GM23338 (cell line): ENCODE data around the gene SLC39A8. TPM values are rescaled to one million over a fixed set of nuclear protein-coding genes. Genes with fewer than 3 reads are reported as not detected.

Source experiments
- ATAC-seq: fragments of 200-7000 bp; cut with Tn5 transposase; 3 replicates; pipeline ENCODE4 v1.9.1; 2020
- DNase-seq: peaks from one replicate; pipeline ENCODE4 v3.0.0-alpha.2; 2015; ENCODE audit warnings: low spot score
- H2AFZ ChIP-seq: fragments of 200-600 bp; sonication (generic); 2 replicates; pipeline ENCODE4 v1.8.0; 2016; ENCODE audit warnings: antibody characterized with exemption, mild to moderate bottlenecking, moderate library complexity
- H3F3A ChIP-seq: fragments of 200-600 bp; sonication (generic); replicated peaks from 2 replicates; pipeline ENCODE4 v1.8.0; 2017; ENCODE audit warnings: antibody characterized with exemption, mixed run types, low read depth
- H3K27ac ChIP-seq: fragments of 200-600 bp; sonication (generic); 2 replicates; pipeline ENCODE4 v1.6.1; 2016; ENCODE audit warnings: low read depth
- H3K27me3 ChIP-seq: fragments of 200-600 bp; sonication (generic); 2 replicates; pipeline ENCODE4 v1.8.0; 2016; ENCODE audit warnings: mild to moderate bottlenecking, mixed run types, moderate library complexity; ENCODE audit not compliant: insufficient read depth
- H3K36me3 ChIP-seq: fragments of 200-600 bp; sonication (generic); 2 replicates; pipeline ENCODE4 v1.8.0; 2016; ENCODE audit warnings: mild to moderate bottlenecking; ENCODE audit not compliant: insufficient read depth
- H3K4me1 ChIP-seq: fragments of 200-600 bp; sonication (generic); 2 replicates; pipeline ENCODE4 v1.8.0; 2016; ENCODE audit warnings: mild to moderate bottlenecking, moderate library complexity; ENCODE audit not compliant: insufficient read depth
- H3K4me2 ChIP-seq: fragments of 200-600 bp; sonication (generic); 2 replicates; pipeline ENCODE4 v1.7.1; 2017; ENCODE audit warnings: mixed run types
- H3K4me3 ChIP-seq: fragments of 200-600 bp; sonication (generic); 2 replicates; pipeline ENCODE4 v1.6.1; 2016; ENCODE audit warnings: mixed run types
- H3K79me2 ChIP-seq: fragments of 200-600 bp; sonication (generic); replicated peaks from 2 replicates; pipeline ENCODE4 v1.8.0; 2017; ENCODE audit warnings: mild to moderate bottlenecking; ENCODE audit not compliant: insufficient read depth
- H3K9me2 ChIP-seq: fragments of 200-600 bp; sonication (generic); 2 replicates; pipeline ENCODE4 v1.8.0; 2017; ENCODE audit not compliant: insufficient read depth
- H4K20me1 ChIP-seq: fragments of 200-600 bp; sonication (generic); replicated peaks from 2 replicates; pipeline ENCODE4 v1.8.0; 2017; ENCODE audit warnings: mild to moderate bottlenecking; ENCODE audit not compliant: insufficient read depth
- H3K27ac Mint-ChIP-seq: 2 replicates; pipeline ENCODE4 v1.8.0; 2020; ENCODE audit warnings: inconsistent platforms, mild to moderate bottlenecking, moderate library complexity, mixed read lengths
- H3K27me3 Mint-ChIP-seq: 3 replicates; pipeline ENCODE4 v1.8.0; 2022; ENCODE audit warnings: low read depth, mild to moderate bottlenecking, moderate library complexity, mixed read lengths, inconsistent platforms; ENCODE audit not compliant: insufficient read depth, poor library complexity
- H3K36me3 Mint-ChIP-seq: 3 replicates; pipeline ENCODE4 v1.8.0; 2021; ENCODE audit warnings: low read depth, mild to moderate bottlenecking, inconsistent platforms, moderate library complexity, mixed read lengths
- H3K4me1 Mint-ChIP-seq: 3 replicates; pipeline ENCODE4 v1.8.0; 2020; ENCODE audit warnings: mild to moderate bottlenecking, inconsistent platforms, mixed read lengths
- H3K4me3 Mint-ChIP-seq: 3 replicates; pipeline ENCODE4 v1.8.0; 2021; ENCODE audit warnings: moderate library complexity, mild to moderate bottlenecking, inconsistent platforms, mixed read lengths
- H3K9me3 Mint-ChIP-seq: 3 replicates; pipeline ENCODE4 v1.8.0; 2020; ENCODE audit warnings: moderate library complexity, mild to moderate bottlenecking, inconsistent platforms, mixed read lengths
- CREB1 ChIP-seq: fragments of 250-450 bp; sonication (Bioruptor Pico); IDR thresholded peaks from 2 replicates; pipeline ENCODE4 v1.5.0; 2020; ENCODE audit warnings: low read depth, mild to moderate bottlenecking, moderate library complexity
- CTCF ChIP-seq, 2 experiments: fragments of 200-600 bp in 1 of 2; sonication (generic) in 1 of 2; conservative IDR thresholded peaks; 2 replicates each; pipeline versions ENCODE4 v1.5.1 to v1.6.1; 2016 to 2017; ENCODE audit warnings: antibody characterized with exemption in 2 of 2, low read depth in 2 of 2, mild to moderate bottlenecking in 2 of 2, moderate library complexity in 1 of 2
- EZH2 ChIP-seq: fragments of 200-600 bp; sonication (generic); IDR thresholded peaks from one replicate; pipeline ENCODE4 v1.8.0; 2017; ENCODE audit warnings: antibody characterized with exemption, mild to moderate bottlenecking, low read depth; ENCODE audit not compliant: unreplicated experiment
- EZH2phosphoT487 ChIP-seq: fragments of 200-600 bp; sonication (generic); IDR thresholded peaks from one replicate; pipeline ENCODE4 v1.8.1; 2018; ENCODE audit warnings: antibody characterized with exemption; ENCODE audit not compliant: unreplicated experiment
- JUNB ChIP-seq: IDR thresholded peaks from one replicate; pipeline ENCODE4 v1.6.1; 2016; ENCODE audit warnings: antibody characterized with exemption; ENCODE audit not compliant: unreplicated experiment
- NANOG ChIP-seq: IDR thresholded peaks from 2 replicates; pipeline ENCODE4 v1.6.1; 2016; ENCODE audit warnings: antibody characterized with exemption, borderline replicate concordance
- POLR2AphosphoS5 ChIP-seq: IDR thresholded peaks from 2 replicates; pipeline ENCODE4 v1.6.1; 2016; ENCODE audit warnings: antibody characterized with exemption, low read depth
- STAT1 ChIP-seq: IDR thresholded peaks from one replicate; pipeline ENCODE4 v1.6.1; 2016; ENCODE audit warnings: antibody characterized with exemption; ENCODE audit not compliant: unreplicated experiment
- ZNF114 ChIP-seq: fragments of 250-450 bp; sonication (Bioruptor Pico); IDR thresholded peaks from 2 replicates; pipeline ENCODE4 v1.5.0; 2020; ENCODE audit warnings: mild to moderate bottlenecking, moderate library complexity
- ZNF331 ChIP-seq: fragments of 250-450 bp; sonication (Bioruptor Pico); IDR thresholded peaks from 2 replicates; pipeline ENCODE4 v1.5.0; 2020; ENCODE audit warnings: low read depth, mild to moderate bottlenecking, moderate library complexity
- polyA plus RNA-seq: library from polyadenylated mRNA; unstranded; fragments of >200 nt; fragmentation: Nextera tagmentation; extraction: Ambion mirVana; gene quantifications from 2 replicates; pipeline ENCODE4 v1.2.1, GENCODE V29; 2016
- total RNA-seq: library from RNA; depleted of rRNA; stranded (reverse); fragments of >200 nt; shearing (Covaris generic); gene quantifications from 2 replicates; pipeline ENCODE4 v1.2.3, GENCODE V29; 2014
- TF ChIP-seq, protein P1 (sequence below): IDR thresholded peaks from 2 replicates; pipeline ENCODE4 v1.6.1; 2016; ENCODE audit warnings: antibody characterized with exemption
- TF ChIP-seq, protein P2 (sequence below): IDR thresholded peaks from one replicate; pipeline ENCODE4 v1.6.1; 2018; ENCODE audit warnings: antibody characterized with exemption; ENCODE audit not compliant: unreplicated experiment

The SLC39A8 gene
- total and polyA plus RNA-seq, 2 experiments from 2014 or later = 20.1 to 42.5 TPM

DNA sequence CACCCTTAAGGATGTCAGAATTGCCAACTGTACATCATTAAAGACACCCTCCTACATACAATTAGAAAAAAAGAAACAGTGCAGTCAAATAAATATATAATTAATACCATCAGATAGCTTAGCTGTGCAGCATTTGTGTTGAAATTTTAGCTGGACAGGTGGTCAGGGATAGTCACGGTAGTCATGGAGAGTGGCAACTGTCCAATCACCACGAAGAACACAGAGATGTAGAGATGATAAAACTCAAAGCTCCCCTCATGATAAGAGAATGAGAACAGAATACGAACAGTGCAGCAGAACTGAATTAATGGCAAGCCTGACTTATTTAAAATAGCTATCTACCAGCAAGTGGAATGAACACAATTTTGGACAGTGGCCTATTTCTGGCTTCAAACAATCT lies 27.2 kb downstream of the SLC39A8 start:
- Mint-ChIP-seq H3K27me3 (peaks cover 8% of the 10 kb centered on the region), H3K36me3 (peaks cover 5% of the 10 kb centered on the region; the same call in 1 of the 3 replicates), H3K27ac (no peak overlapping the region), H3K4me1 (peaks cover 45% of the 10 kb centered on the region), H3K9me3 (no peaks in the 10 kb centered on the region), H3K4me3 (no peak overlapping the region)
- Histone ChIP-seq H3K79me2 (no peaks in the 10 kb centered on the region), H3K9me2 (no peaks in the 10 kb centered on the region), H3F3A (0 out of 2 replicates have a peak, but pooled peaks cover 2% of the 10 kb centered on the region), H4K20me1 (no peaks in the 10 kb centered on the region), H2AFZ (no peak overlapping the region), H3K4me2 (no peak overlapping the region), H3K4me1 (peaks cover 40% of the 10 kb centered on the region), H3K27me3 (no peaks in the 10 kb centered on the region), H3K4me3 (no peak overlapping the region), H3K27ac (no peak overlapping the region), H3K36me3 (no peaks in the 10 kb centered on the region)
- no peak for TF ChIP-seq JUNB
- TF ChIP-seq ZNF114 (CRISPR knock-in tag) = no peak
- TF ChIP-seq STAT1 = no peak
- TF ChIP-seq POLR2AphosphoS5 = no peak
- TF ChIP-seq NANOG = no peak
- TF ChIP-seq EZH2phosphoT487 = no peak
- TF ChIP-seq EZH2 = no peak
- TF ChIP-seq ZNF331 = no peak
- no peak for TF ChIP-seq CTCF (conservative IDR thresholded peaks at IDR 0.05; ENCODE audit: low read depth in 2 of 2)
- TF ChIP-seq, protein P1, sequence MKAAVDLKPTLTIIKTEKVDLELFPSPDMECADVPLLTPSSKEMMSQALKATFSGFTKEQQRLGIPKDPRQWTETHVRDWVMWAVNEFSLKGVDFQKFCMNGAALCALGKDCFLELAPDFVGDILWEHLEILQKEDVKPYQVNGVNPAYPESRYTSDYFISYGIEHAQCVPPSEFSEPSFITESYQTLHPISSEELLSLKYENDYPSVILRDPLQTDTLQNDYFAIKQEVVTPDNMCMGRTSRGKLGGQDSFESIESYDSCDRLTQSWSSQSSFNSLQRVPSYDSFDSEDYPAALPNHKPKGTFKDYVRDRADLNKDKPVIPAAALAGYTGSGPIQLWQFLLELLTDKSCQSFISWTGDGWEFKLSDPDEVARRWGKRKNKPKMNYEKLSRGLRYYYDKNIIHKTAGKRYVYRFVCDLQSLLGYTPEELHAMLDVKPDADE = no peak
- TF ChIP-seq, protein P2, sequence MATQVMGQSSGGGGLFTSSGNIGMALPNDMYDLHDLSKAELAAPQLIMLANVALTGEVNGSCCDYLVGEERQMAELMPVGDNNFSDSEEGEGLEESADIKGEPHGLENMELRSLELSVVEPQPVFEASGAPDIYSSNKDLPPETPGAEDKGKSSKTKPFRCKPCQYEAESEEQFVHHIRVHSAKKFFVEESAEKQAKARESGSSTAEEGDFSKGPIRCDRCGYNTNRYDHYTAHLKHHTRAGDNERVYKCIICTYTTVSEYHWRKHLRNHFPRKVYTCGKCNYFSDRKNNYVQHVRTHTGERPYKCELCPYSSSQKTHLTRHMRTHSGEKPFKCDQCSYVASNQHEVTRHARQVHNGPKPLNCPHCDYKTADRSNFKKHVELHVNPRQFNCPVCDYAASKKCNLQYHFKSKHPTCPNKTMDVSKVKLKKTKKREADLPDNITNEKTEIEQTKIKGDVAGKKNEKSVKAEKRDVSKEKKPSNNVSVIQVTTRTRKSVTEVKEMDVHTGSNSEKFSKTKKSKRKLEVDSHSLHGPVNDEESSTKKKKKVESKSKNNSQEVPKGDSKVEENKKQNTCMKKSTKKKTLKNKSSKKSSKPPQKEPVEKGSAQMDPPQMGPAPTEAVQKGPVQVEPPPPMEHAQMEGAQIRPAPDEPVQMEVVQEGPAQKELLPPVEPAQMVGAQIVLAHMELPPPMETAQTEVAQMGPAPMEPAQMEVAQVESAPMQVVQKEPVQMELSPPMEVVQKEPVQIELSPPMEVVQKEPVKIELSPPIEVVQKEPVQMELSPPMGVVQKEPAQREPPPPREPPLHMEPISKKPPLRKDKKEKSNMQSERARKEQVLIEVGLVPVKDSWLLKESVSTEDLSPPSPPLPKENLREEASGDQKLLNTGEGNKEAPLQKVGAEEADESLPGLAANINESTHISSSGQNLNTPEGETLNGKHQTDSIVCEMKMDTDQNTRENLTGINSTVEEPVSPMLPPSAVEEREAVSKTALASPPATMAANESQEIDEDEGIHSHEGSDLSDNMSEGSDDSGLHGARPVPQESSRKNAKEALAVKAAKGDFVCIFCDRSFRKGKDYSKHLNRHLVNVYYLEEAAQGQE = no peak
- no peak for TF ChIP-seq CREB1 (CRISPR knock-in tag)
- no peak for ATAC-seq
- no peak for DNase-seq
